ENCODE data around the gene ADD1.

GRCh38 chr4:2910409-2910808 is 66.8 kb downstream of the ADD1 start:
- TF ChIP-seq CTCF (IDR thresholded peaks at IDR 0.05) = no peak
- TF ChIP-seq EZH2 (IDR thresholded peaks at IDR 0.05; ENCODE audit: borderline replicate concordance, insufficient read depth, low read depth, low read length, poor library complexity, severe bottlenecking) = no peak
